RWPE2 (cell line): ENCODE results near the gene JPT2.
"Not testable (repeated sequence)": the region's sequence is repeated elsewhere in the genome, so short reads cannot be mapped to it uniquely, and the experiment has no call there.

ENCODE experiments used
- ATAC-seq: fragments of 200-7000 bp; cut with Tn5 transposase; 3 replicates; pipeline ENCODE4 v1.9.1; 2021; ENCODE audit warnings: low read depth
- DNase-seq: peaks from one replicate; pipeline ENCODE4 v3.0.0-alpha.2; 2020; ENCODE audit warnings: low spot score
- H3K27ac ChIP-seq: fragments of 450-650 bp; 2 replicates; pipeline ENCODE4 v1.5.1; 2017; ENCODE audit warnings: mild to moderate bottlenecking; ENCODE audit not compliant: poor library complexity, severe bottlenecking
- H3K27me3 ChIP-seq: fragments of 250-450 bp; sonication (Bioruptor Pico); 2 replicates; pipeline ENCODE4 v1.5.1; 2021; ENCODE audit warnings: mild to moderate bottlenecking, moderate library complexity; ENCODE audit not compliant: insufficient read depth, poor library complexity, severe bottlenecking
- H3K36me3 ChIP-seq: fragments of 250-450 bp; sonication (Bioruptor Pico); 2 replicates; pipeline ENCODE4 v1.5.1; 2020; ENCODE audit warnings: low read depth, mild to moderate bottlenecking, moderate library complexity
- H3K4me1 ChIP-seq: fragments of 250-450 bp; sonication (Bioruptor Pico); 2 replicates; pipeline ENCODE4 v1.5.1; 2021; ENCODE audit warnings: mild to moderate bottlenecking, moderate library complexity; ENCODE audit not compliant: insufficient read depth, poor library complexity, severe bottlenecking
- H3K4me3 ChIP-seq: fragments of 250-450 bp; sonication (Bioruptor Pico); 2 replicates; pipeline ENCODE4 v1.5.1; 2021; ENCODE audit warnings: mild to moderate bottlenecking, moderate library complexity; ENCODE audit not compliant: severe bottlenecking
- H3K9me3 ChIP-seq: fragments of 250-450 bp; sonication (Bioruptor Pico); 2 replicates; pipeline ENCODE4 v1.5.1; 2021; ENCODE audit warnings: mild to moderate bottlenecking, moderate library complexity; ENCODE audit not compliant: severe bottlenecking
- TF ChIP-seq, protein P1 (sequence below): fragments of 450-650 bp; IDR thresholded peaks from one replicate; pipeline ENCODE4 v1.5.1; 2017; ENCODE audit warnings: mild to moderate bottlenecking, moderate library complexity; ENCODE audit not compliant: poor library complexity, severe bottlenecking

The JPT2 gene

DNA sequence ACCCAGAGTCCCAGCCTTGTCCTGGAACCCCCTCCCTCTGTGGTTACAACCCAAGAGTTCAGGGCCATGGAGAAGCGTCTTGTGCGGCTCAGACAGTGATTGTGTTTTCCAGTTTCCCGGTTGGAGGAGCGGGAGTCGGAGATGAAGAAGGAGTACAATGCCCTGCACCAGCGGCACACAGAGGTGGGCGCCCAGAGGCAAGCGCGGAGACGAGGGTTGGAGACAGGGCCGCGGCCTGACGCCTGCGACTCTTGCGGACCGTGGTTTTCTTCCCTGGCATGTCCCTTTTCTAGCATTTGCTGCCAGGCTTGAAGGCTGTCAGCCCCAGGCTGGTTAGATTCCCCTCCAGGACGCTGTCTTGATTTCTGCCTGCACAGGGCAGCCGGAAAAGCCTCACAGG, 50.9 kb downstream of the JPT2 start:
- Histone ChIP-seq H3K9me3 (no peaks in the 10 kb centered on the region), H3K4me3 (no peak overlapping the region), H3K27ac (no peak overlapping the region), H3K4me1 (no peaks in the 10 kb centered on the region), H3K36me3 (peaks cover 20% of the 10 kb centered on the region), H3K27me3 (no peaks in the 10 kb centered on the region)
- ATAC-seq = no peak
- DNase-seq = no peak
- TF ChIP-seq, protein P1, sequence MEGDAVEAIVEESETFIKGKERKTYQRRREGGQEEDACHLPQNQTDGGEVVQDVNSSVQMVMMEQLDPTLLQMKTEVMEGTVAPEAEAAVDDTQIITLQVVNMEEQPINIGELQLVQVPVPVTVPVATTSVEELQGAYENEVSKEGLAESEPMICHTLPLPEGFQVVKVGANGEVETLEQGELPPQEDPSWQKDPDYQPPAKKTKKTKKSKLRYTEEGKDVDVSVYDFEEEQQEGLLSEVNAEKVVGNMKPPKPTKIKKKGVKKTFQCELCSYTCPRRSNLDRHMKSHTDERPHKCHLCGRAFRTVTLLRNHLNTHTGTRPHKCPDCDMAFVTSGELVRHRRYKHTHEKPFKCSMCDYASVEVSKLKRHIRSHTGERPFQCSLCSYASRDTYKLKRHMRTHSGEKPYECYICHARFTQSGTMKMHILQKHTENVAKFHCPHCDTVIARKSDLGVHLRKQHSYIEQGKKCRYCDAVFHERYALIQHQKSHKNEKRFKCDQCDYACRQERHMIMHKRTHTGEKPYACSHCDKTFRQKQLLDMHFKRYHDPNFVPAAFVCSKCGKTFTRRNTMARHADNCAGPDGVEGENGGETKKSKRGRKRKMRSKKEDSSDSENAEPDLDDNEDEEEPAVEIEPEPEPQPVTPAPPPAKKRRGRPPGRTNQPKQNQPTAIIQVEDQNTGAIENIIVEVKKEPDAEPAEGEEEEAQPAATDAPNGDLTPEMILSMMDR = no peak

DNA sequence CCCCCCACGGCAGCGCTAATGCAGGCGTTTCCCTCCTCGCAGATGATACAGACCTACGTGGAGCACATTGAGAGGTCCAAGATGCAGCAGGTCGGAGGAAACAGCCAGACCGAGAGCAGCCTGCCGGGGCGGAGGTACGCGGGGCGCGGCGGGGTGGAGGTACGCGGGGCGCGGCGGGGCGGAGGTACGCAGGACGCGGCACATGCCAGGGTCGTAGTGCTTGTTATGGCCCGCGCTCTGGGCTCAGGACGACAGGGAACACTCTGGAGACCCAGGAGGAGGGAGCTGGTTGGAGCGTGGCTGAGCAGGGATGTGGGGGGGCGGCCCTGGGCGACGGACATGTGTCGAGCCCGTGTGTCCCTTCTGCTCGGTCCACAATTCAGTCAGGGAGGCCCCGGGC, 51.4 kb downstream of the JPT2 start:
- peaks cover 24% of the 10 kb centered on the region for H3K36me3 ChIP-seq
- TF ChIP-seq, protein P1 = no peak
- DNase-seq (no peak), ATAC-seq (no peak)
- H3K9me3 ChIP-seq = no peaks in the 10 kb centered on the region
- no peak overlapping the region for H3K4me3 ChIP-seq
- H3K27ac ChIP-seq = no peak overlapping the region
- H3K27me3 ChIP-seq = no peaks in the 10 kb centered on the region
- no peaks in the 10 kb centered on the region for H3K4me1 ChIP-seq

DNA sequence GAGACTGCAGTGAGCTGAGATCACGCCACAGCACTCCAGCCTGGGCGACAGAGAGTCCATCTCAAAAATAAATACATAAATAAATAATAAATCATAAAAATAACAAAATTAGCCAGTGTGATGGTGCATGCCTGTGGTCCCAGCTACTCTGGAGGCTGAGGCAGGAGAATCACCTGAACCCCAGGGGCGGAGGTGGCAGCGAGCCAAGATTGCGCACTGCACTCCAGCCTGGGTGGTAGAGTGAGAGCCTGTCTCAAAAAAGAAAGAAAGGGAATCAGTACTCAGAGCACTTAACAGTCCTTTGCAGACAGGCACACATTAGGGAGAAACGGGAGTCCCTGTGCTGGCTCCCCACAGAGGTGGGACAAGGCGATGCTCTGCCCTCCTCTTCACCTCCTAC, 53.0 kb downstream of the JPT2 start:
- Histone ChIP-seq H3K9me3 (no peaks in the 10 kb centered on the region), H3K4me3 (no peak overlapping the region), H3K36me3 (peaks cover 22% of the 10 kb centered on the region), H3K27me3 (no peaks in the 10 kb centered on the region), H3K4me1 (no peaks in the 10 kb centered on the region), H3K27ac (no peak overlapping the region)
- DNase-seq (no peak), ATAC-seq (no peak)
- TF ChIP-seq, protein P1 = no peak

DNA sequence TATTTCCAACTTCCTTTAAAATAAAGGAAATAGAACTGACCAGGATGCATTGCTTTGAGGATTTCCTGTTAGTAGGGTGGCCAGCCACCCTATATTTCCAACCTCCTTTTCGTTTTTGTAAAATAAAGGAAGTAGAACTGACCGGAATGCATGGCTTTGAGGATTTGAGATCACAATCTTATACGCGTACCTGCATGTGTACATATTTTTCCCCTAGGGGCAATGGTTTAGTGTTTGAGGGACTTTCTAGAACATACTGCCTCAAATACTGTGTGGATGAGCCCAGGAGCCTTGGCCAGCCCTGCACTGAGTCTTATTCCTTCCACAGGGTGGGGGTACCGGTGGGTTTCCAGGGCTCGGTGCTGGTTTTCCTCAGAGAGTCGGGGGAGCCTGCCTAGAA, 53.5 kb downstream of the JPT2 start:
- no peaks in the 10 kb centered on the region for H3K27me3 ChIP-seq
- H3K36me3 ChIP-seq = peaks cover 20% of the 10 kb centered on the region
- no peaks in the 10 kb centered on the region for H3K4me1 ChIP-seq
- no peaks in the 10 kb centered on the region for H3K9me3 ChIP-seq
- DNase-seq (no peak), ATAC-seq (no peak)
- TF ChIP-seq, protein P1 = no peak
- no peak overlapping the region for H3K4me3 ChIP-seq
- no peak overlapping the region for H3K27ac ChIP-seq

DNA sequence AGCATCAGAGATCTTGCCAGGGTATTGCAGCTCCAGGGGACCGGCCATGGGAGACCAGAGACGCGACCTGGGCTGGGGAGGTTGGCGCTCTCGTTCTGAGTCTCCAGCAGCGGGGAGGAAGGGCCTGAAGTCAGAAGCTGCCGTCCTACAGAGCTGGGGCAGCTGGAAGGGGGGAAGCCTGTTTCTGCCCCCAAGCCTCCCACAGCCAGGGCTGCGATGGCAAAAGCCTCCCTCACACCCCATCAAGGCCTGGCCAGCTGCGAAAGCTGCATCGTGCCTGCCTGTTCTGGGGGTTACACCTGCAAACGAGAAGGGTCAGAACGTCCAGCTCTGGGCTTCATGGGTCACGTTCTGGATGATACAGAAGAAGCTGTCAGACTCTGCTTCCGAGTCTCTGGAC, 54.0 kb downstream of the JPT2 start:
- no peak for ATAC-seq
- Histone ChIP-seq H3K4me1 (no peaks in the 10 kb centered on the region), H3K36me3 (peaks cover 20% of the 10 kb centered on the region), H3K27me3 (no peaks in the 10 kb centered on the region), H3K4me3 (no peak overlapping the region), H3K9me3 (no peaks in the 10 kb centered on the region), H3K27ac (no peak overlapping the region)
- TF ChIP-seq, protein P1 = no peak
- DNase-seq = no peak

DNA sequence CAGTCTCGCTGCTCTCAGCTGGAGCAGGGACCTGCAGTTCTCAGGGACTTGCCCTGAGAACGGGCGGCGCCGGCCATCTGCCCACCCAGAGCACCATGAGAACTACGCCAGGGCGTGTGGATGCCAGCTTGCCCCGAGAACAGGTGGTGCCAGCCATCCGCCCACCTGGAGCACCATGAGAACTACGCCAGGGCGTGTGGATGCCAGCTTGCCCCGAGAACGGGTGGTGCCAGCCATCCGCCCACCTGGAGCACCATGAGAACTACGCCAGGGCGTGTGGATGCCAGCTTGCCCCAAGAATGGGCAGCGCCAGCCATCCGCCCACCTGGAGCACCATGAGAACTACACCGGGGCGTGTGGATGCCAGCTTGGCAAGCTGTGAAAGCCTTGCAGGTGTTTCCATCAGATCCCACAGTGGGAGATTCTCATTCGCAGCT, 54.5 kb downstream of the JPT2 start:
- H3K27me3 ChIP-seq, H3K4me1 ChIP-seq: not testable (repeated sequence)

More for the DNA sequence above, 54.5 kb downstream of the JPT2 start:
- ATAC-seq, DNase-seq, H3K27ac ChIP-seq, H3K4me3 ChIP-seq, H3K9me3 ChIP-seq: not testable (repeated sequence)
- peaks cover 20% of the 10 kb centered on the region for H3K36me3 ChIP-seq
